Lung (tissue), 12 donors: Measurements from ENCODE around the gene METTL21C. TPM values are rescaled to one million over a fixed set of nuclear protein-coding genes. Genes with fewer than 3 reads are reported as not detected.

Experiments used
- ATAC-seq: fragments of 200-7000 bp; cut with Tn5 transposase; one replicate; pipeline ENCODE4 v1.9.1; 2020; ENCODE audit warnings: moderate number of reproducible peaks; ENCODE audit not compliant: insufficient read depth, low FRiP score
- DNase-seq, 3 donors: peaks; one replicate each; pipeline ENCODE4 v3.0.0-alpha.2; 2013 to 2017
- H3K27ac ChIP-seq, 2 donors: one replicate each; pipeline ENCODE4 v1.5.1; 2013; ENCODE audit warnings: mild to moderate bottlenecking in 2 of 2, moderate library complexity in 2 of 2, control low read depth in 1 of 2, inconsistent platforms in 1 of 2, low read depth in 1 of 2, low read length in 1 of 2
- H3K27me3 ChIP-seq, 3 donors: one replicate each; pipeline ENCODE4 v1.5.1; 2013; ENCODE audit warnings: low read length in 2 of 3; ENCODE audit not compliant: control insufficient read depth in 3 of 3, insufficient read depth in 3 of 3
- H3K36me3 ChIP-seq, 4 donors: one replicate each; pipeline ENCODE4 v1.5.1; 2013; ENCODE audit warnings: low read length in 4 of 4, mild to moderate bottlenecking in 1 of 4, moderate library complexity in 1 of 4; ENCODE audit not compliant: control insufficient read depth in 4 of 4, insufficient read depth in 4 of 4
- H3K4me1 ChIP-seq, 5 donors: one replicate each; pipeline ENCODE4 v1.5.1; 2013; ENCODE audit warnings: low read length in 5 of 5, mild to moderate bottlenecking in 2 of 5, moderate library complexity in 1 of 5; ENCODE audit not compliant: control insufficient read depth in 5 of 5, insufficient read depth in 5 of 5
- H3K4me3 ChIP-seq: one replicate; pipeline ENCODE4 v1.5.1; 2013; ENCODE audit warnings: mild to moderate bottlenecking, control low read depth, moderate library complexity
- H3K9ac ChIP-seq, 2 donors: one replicate each; pipeline ENCODE4 v1.5.1; 2013; ENCODE audit warnings: low read length in 2 of 2, control low read depth in 1 of 2; ENCODE audit not compliant: insufficient read depth in 1 of 2
- H3K9me3 ChIP-seq, 4 donors: one replicate each; pipeline ENCODE4 v1.5.1; 2013; ENCODE audit warnings: low read length in 3 of 4, mild to moderate bottlenecking in 1 of 4, moderate library complexity in 1 of 4; ENCODE audit not compliant: control insufficient read depth in 4 of 4, insufficient read depth in 3 of 4
- WGBS, 2 donors: extraction: QIAGEN DNeasy Blood & Tissue Kit; methylation state at CpG; one replicate each; pipeline ENCODE4 v1.1.7; 2013; 5-methylcytosine and 5-hydroxymethylcytosine counted together
- polyA plus RNA-seq, 2 donors: library from polyadenylated mRNA; stranded (reverse); fragments of 200-250 nt; gene quantifications; one replicate each; pipeline ENCODE4 v1.2.1, GENCODE V29; 2013
- total RNA-seq, 2 donors: library from RNA; depleted of rRNA in 1 of 2; stranded (reverse); fragments of >200 nt in 1 of 2; gene quantifications; one replicate each; pipeline ENCODE4 v1.2.1, GENCODE V29; 2014 to 2021
- TF ChIP-seq, protein P1 (sequence below): IDR thresholded peaks from 2 replicates; pipeline ENCODE4 v1.5.1; 2012; ENCODE audit warnings: mild to moderate bottlenecking; ENCODE audit errors: control extremely low read depth, extremely low read depth
- donor health status: control.
- donor health status: control.
- donor health status: Bipolar disorder and iron deficiency.
- donor health status: healthy.
- donor health status: DM: yes; HTN: yes; CAD: no.

Gene METTL21C
- total and polyA plus RNA-seq, 4 donors, result not detected

GRCh38 chr13:102659168-102659713 is 35.6 kb downstream of the METTL21C start:
- ATAC-seq (no peak), DNase-seq (no peak)
- no peaks in the 10 kb centered on the region for H3K27me3 ChIP-seq
- no peak overlapping the region for H3K27ac ChIP-seq
- H3K9me3 ChIP-seq, result peaks cover 0 to 4% (median 2%) of the 10 kb centered on the region in 4 donors
- no peak overlapping the region for H3K9ac ChIP-seq
- no peak overlapping the region for H3K4me3 ChIP-seq
- peaks cover 12 to 27% (median 16%) of the 10 kb centered on the region in 4 donors for H3K36me3 ChIP-seq
- no peaks in the 10 kb centered on the region for H3K4me1 ChIP-seq
- TF ChIP-seq, protein P1, sequence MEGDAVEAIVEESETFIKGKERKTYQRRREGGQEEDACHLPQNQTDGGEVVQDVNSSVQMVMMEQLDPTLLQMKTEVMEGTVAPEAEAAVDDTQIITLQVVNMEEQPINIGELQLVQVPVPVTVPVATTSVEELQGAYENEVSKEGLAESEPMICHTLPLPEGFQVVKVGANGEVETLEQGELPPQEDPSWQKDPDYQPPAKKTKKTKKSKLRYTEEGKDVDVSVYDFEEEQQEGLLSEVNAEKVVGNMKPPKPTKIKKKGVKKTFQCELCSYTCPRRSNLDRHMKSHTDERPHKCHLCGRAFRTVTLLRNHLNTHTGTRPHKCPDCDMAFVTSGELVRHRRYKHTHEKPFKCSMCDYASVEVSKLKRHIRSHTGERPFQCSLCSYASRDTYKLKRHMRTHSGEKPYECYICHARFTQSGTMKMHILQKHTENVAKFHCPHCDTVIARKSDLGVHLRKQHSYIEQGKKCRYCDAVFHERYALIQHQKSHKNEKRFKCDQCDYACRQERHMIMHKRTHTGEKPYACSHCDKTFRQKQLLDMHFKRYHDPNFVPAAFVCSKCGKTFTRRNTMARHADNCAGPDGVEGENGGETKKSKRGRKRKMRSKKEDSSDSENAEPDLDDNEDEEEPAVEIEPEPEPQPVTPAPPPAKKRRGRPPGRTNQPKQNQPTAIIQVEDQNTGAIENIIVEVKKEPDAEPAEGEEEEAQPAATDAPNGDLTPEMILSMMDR, result no peak

DNA sequence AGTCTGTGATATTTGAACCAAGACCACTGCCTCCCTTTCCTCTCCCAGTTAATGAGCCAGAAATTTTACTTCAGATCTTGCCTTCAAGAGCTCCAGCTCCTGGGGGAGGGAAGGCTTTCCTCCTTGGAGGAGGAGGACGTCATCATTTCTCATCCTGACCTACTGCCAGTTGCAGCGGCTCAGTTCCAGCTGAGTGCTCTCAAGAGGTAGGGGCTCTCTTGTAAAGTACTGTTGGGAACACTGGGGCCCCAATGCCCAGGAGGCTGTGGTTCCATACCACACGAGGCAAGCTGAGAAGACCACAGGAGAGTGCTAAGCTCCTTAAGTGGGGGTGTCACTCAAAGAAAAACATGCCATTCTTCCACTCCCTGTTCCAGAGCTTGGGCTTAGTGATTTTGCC is 36.2 kb downstream of the METTL21C start:
- H3K27me3 ChIP-seq, result no peaks in the 10 kb centered on the region
- peaks cover 10 to 23% (median 15%) of the 10 kb centered on the region in 4 donors for H3K36me3 ChIP-seq
- TF ChIP-seq, protein P1, result no peak
- 82 to 94% methylated on average over 3 of the region's 3 CpGs for WGBS, 2 donors
- no peak for DNase-seq
- no peaks in the 10 kb centered on the region for H3K4me1 ChIP-seq
- no peak overlapping the region for H3K27ac ChIP-seq
- ATAC-seq, result no peak
- no peak overlapping the region for H3K4me3 ChIP-seq
- peaks cover 0 to 4% (median 2%) of the 10 kb centered on the region in 4 donors for H3K9me3 ChIP-seq
- H3K9ac ChIP-seq, result no peak overlapping the region

GRCh38 chr13:102657630-102658029 is 37.2 kb downstream of the METTL21C start:
- ATAC-seq (no peak), DNase-seq (no peak)
- Histone ChIP-seq H3K4me3 (no peak overlapping the region), H3K36me3 (peaks cover 10 to 24% (median 15%) of the 10 kb centered on the region in 4 donors), H3K9ac (no peak overlapping the region), H3K9me3 (peaks cover 0 to 4% (median 2%) of the 10 kb centered on the region in 4 donors), H3K4me1 (no peaks in the 10 kb centered on the region), H3K27ac (no peak overlapping the region), H3K27me3 (no peaks in the 10 kb centered on the region)
- 86 to 88% methylated on average over 6 of the region's 6 CpGs for WGBS, 2 donors
- TF ChIP-seq, protein P1, result no peak

GRCh38 chr13:102654756-102655155 is 40.1 kb downstream of the METTL21C start:
- DNase-seq, result no peak

More at GRCh38 chr13:102654756-102655155, 40.1 kb downstream of the METTL21C start:
- Histone ChIP-seq H3K9ac (no peak overlapping the region), H3K9me3 (peaks cover 0 to 4% (median 2%) of the 10 kb centered on the region in 4 donors), H3K4me1 (no peaks in the 10 kb centered on the region), H3K27ac (no peak overlapping the region), H3K4me3 (no peak overlapping the region), H3K36me3 (peaks cover 3 to 26% (median 16%) of the 10 kb centered on the region in 4 donors), H3K27me3 (no peaks in the 10 kb centered on the region)
- WGBS, 2 donors, result 63 to 78% methylated on average over 2 of the region's 2 CpGs
- ATAC-seq, result no peak
- TF ChIP-seq, protein P1, result no peak
